Stimulated activated CD4-positive, alpha-beta T cell treated with anti-CD3 and anti-CD28 coated beads, Interleukin-15, amount 100 ng/mL, for 1 hour (primary cell): Measurements from ENCODE around the gene TIGAR.

Source experiments
- DNase-seq, 2 donors: peaks; one replicate each; pipeline ENCODE4 v3.0.0-alpha.2; 2020; ENCODE audit warnings: low read depth in 1 of 2, low spot score in 1 of 2

Gene TIGAR

GRCh38 chr12:4378772-4379171 is 57.8 kb downstream of the TIGAR start:
- no peak for DNase-seq

GRCh38 chr12:4379405-4379804 is 58.4 kb downstream of the TIGAR start, which contains the start of gene FGF23:
TSS of gene FGF23 (minus strand) at chr12:4379712. CDS start at chr12:4379582, 130 bp downstream.
- DNase-seq = no peak

- no peak for DNase-seq
These were observed 59.3 kb downstream of the TIGAR start for GRCh38 chr12:4380332-4380731.

- no peak for DNase-seq
These were observed 62.4 kb downstream of the TIGAR start for GRCh38 chr12:4383304-4383865.

GRCh38 chr12:4386801-4387200 is 65.8 kb downstream of the TIGAR start:
- no peak for DNase-seq

- DNase-seq = no peak
These were observed 66.6 kb downstream of the TIGAR start for GRCh38 chr12:4387607-4388006.

GRCh38 chr12:4388032-4388431 is 67.0 kb downstream of the TIGAR start:
- no peak for DNase-seq

- DNase-seq = no peak
These were observed 67.6 kb downstream of the TIGAR start for GRCh38 chr12:4388662-4389061.

GRCh38 chr12:4392223-4392742 is 71.3 kb downstream of the TIGAR start:
- DNase-seq = no peak

- DNase-seq = no peak
These were observed 72.2 kb downstream of the TIGAR start for GRCh38 chr12:4393211-4393610.

GRCh38 chr12:4395818-4396217 is 74.8 kb downstream of the TIGAR start:
- DNase-seq = no peak

GRCh38 chr12:4401117-4401516 is 80.1 kb downstream of the TIGAR start:
- DNase-seq = no peak

GRCh38 chr12:4402996-4403395 is 82.0 kb downstream of the TIGAR start:
- no peak for DNase-seq
